Activated CD4-positive, alpha-beta T cell treated with anti-CD3 and anti-CD28 coated beads, Interleukin-2, amount 50 U/mL, for 24 hours (primary cell): ENCODE results near the gene MC1R.
A peak's percentile ranks its signal among the peaks of the same experiment; 100 is the strongest.

Experiments
- DNase-seq, 2 donors: peaks; one replicate each; pipeline ENCODE4 v3.0.0-alpha.2; 2020; ENCODE audit warnings: low read depth in 1 of 2, low spot score in 1 of 2

Gene MC1R

DNA sequence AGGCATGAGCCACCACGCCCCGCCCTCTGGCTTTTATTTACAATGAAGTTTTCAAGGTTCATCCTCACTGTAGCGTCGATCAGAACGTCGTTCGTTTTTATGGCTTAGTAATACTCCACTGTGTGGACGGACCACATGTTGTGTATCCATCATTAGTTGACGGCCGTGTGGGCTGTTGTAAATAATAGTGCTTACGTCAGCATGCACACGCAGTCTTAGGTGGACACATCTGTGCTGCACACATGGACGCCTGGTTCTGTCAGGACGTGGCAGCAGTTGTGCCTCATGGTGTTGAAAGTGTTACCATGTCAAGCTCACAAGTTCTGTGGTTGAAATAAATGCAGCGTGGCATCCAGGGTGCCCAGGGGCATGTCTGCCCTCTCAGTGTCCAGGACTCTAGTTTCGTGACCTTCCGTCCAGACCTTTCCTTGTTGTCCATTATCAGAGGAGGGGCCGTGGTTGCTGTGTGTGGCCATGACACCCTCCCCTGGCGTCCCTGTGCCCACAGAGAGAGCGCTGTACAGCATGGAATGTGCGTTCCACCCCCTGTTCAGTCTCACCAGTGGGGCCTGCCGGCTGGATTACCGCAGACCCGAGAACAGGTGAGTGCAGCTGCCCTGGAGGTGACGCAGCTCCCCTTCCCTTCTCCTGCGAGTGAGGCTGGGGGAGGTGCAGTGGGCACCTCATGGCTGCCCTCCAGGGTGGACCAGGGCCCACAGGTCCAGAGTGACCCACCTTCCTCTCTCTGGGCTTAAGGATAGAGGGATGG, 23.0 kb upstream of the MC1R start:
- DNase-seq, result no peak

DNA sequence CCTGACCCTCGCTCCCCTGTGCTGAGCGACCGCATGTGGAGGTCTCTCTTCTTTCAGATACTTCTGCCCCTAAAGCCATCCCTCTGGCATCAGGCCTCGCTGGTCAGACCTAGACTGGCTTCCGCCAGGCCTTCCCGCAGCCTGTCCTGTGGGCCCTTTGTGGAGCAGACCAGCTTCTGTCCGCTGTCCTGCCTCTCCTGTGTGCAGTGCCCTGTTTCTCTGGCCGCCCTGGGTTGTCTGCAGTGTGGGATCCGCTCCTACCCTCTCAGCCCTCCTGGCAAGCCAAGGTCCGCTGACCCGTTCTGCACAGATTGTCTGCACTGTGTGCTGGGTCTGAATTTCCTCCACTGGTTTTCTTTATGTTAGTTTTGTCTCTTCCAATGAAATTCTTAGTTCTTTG, 21.5 kb upstream of the MC1R start:
- no peak for DNase-seq

DNA sequence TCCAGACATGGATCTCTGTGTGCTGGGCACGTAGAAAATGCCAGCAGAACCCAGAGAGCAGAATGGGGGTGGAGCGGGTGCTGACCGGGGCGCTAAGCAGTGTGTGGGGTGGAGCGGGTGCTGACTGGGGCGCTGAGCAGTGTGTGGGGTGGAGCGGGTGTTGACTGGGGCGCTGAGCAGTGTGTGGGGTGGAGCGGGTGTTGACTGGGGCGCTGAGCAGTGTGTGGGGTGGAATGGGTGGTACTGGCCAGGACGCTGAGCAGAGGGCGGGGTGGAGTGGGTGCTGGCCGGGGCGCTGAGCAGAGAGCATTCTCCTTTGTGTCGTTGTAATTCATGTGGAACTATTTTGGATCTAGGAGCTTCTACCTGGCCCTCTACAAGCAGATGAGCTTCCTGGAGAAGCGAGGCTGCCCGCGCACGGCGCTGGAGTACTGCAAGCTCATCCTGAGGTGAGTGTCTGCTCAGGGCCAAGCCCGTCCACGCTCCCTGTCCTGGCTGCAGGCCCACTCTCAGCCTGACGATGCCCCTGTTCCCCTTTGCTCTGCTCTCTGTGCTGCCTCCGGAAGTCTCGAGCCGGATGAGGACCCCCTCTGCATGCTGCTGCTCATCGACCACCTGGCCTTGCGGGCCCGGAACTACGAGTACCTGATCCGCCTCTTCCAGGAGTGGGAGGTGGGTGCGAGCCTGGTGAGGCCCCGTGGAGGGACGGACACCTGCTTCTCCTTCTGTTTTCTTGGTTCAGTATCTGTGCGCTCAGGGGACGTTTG, 20.3 kb upstream of the MC1R start:
- no peak for DNase-seq

DNA sequence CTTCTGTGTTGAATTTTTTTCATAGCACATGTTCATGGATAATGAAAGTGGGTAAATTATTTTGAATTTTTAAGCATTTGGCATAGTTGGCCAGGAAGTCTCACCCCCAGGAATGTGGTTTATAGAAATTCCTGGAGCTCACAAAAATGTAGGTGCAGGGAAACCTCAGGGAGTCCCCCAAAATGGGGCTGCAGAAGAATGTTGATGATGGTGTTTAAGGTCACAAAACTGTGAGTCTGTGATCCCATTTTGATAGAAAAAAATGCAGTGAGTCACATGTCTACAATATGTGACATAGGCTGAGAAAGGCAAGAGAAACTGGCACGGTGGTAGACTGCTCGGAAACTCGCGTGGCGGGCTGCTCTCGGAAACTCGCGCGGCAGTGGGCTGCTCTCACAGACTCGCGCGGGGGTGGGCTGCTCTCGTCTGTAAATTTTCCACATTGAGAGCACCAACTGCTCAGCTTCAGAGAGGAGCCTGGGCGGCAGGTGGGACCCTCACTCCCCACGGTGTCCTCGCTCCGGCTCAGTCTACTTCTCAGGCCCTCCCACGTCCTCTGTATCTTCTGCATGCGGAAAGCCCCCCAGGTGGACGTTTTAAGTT, 18.7 kb upstream of the MC1R start:
- no peak for DNase-seq

DNA sequence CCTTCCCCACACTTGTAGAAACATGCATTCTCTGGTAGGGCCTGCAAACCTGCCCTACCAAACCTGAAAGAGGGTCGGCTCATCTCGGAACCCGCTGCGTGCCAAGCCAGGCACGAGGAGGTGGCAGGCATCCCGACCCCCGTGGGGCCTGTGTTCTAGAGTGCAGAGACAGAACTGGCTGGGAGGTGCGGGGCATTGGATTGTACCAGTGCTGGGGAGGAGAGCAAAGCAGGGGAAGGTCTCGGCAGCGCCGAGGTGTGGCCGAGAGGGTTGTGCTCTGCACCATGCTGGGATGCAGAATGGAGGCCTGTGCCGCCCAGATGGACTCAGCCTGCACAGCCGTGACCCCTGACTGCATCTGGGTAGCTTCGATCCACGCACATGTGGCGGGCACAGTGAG, 17.8 kb upstream of the MC1R start:
- DNase-seq, result no peak

DNA sequence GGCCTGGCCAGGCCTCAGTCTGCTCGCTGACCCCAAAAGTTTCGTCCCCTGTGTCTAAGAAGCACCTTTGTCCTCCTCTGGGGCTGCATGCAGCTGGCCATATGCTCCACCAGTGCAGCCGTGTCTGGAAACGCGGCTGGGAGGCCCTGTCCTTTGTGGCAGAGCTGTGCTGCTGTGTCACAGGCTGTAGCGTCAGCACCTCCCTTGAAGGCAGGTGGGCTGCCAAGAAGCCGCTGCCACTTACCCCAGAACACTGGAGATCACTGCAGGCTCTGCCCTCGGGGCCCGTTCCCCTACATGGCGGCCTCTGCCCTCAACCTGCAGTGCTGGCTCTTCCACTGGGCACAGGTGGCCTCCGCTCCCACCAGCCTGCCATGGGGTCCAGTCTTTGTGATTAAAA, 15.7 kb upstream of the MC1R start:
- DNase-seq, result no peak

DNA sequence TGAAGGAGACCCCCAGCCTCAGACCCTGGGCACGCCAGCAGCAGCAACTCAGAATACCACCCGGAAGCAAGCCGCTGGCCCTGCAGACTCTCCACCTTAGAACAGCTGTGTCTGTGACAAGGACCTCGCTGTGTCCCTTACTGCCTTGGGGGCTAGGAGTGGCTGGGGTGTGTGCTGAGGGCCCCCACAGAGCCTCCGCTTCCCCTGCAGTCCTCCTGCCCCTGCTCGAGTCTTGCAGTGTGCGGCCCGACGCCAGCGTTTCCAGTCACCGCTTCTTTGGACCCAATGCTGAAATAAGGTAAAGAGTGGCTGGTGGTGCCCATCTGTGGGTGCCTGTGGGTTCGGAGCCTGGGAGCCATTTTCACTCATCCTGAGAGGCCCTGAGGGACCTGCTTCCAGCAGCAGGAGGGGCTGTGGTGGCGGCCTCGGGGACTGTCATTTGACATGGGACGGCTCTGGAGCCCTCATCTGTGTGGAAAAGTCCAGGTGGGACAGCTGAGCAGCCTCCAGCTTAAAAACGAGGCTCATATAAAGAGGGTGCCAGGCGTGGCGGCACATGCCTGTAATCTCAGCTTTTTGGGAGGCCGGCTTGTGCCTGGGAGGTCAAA, 14.7 kb upstream of the MC1R start:
- no peak for DNase-seq

DNA sequence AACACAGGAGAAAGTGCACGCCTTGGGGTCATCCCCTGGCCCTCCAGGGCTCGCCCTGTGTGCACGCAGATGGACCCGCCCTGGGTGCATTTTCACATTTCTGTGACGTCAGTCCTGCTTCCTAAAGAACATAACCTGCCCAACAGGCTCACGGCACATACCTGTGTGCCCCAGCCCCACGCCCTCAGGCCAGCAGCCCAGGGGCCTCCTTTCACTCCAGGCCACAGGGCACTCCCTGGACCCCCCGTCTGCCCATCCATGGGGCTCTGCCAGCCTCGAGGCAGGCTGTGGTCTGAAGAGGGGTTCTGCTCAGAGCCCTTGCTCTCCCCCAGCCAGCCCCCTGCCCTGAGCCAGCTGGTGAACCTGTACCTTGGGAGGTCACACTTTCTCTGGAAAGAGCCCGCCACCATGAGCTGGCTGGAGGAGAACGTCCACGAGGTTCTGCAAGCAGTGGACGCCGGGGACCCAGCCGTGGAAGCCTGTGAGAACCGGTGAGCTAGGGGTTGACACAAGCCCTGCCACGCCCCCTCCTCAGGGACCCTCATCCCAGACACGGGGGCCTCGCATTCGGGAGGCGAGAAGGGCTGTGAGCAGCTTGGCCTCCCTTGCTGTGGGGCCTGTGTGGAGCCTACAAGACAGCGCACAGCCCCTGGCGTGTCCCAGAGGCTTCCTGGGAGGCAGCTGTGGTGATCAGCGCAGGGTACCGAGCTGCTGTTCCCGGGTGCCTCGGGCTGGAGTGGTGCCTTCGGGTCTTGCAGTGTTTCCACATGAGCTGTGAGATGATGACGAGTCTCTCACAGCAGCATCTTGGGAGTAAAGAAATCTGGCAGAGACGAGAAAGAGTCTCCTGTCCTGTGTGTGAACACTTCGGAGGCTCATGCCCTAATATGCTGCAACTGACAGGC, 13.8 kb upstream of the MC1R start:
- DNase-seq, result no peak

DNA sequence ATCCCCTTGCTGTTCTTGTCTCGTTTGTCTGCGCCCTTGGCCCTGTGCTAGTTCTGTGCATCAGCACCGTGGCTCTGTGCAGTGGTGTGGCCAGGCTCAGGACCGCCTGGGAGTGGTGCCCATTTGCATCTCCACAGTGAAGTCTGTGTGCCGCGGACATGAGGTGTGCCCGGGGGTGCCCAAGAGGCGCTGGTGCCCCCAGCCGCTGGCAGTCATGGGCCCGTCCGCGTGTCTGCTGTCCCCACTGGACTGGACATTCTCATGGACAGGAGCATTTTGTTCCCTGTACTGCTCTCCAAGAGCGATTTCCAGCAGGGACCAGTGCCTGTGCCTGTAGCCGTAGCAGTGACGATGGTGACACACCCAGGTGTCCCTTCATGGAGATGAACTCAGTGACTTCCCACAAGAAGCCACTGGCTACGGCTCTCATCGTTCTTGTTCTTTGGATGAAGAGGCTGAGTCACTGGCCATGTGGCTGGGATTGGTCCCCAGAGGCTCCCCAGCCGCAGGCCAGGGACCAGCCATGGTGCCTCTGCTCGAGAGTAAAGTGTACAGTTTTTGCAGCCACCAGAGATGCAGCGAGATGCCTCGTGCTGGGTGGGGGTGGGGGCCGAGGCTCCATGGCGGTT, 13.0 kb upstream of the MC1R start:
- no peak for DNase-seq

DNA sequence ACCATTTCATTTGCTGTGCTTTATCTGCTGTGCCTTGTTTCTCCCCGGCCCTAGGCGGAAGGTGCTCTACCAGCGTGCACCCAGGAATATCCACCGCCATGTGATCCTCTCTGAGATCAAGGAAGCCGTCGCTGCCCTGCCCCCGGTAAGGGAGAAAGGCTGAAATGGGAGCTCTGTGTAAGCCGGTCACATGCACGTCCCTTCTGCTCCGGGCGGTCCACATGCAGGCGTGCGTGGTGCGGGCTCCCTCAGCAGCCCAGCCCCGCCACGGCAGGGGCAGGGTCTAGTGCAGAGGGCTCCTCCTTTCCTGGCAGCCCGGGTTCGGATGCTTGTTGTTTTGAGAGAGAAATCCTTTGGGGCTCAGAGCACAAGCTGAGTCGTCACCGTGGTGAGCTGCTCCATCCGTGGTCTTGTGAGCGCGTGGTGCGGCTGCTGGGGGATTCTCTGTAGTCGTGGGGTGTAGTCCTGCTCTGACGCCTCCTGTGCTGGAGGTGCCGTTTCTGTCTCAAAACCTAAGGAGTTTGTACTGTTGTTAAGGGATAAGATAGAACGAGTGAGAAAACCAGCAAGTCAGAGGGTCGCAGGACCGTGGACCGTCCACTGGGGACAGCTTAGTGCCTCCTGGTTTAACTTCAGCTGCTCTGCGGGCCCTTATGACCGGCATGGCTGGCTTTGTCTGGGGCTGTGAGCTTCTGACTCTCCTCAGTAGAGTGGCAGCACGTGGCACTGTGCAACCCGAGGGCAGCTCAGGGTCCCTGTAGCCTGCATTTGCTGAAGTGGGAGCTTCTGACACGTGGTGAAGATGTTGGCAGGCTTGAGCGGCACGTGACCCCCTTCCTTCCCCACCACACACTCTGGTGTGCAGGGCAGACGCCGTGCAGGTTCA, 12.3 kb upstream of the MC1R start:
- DNase-seq, result no peak

DNA sequence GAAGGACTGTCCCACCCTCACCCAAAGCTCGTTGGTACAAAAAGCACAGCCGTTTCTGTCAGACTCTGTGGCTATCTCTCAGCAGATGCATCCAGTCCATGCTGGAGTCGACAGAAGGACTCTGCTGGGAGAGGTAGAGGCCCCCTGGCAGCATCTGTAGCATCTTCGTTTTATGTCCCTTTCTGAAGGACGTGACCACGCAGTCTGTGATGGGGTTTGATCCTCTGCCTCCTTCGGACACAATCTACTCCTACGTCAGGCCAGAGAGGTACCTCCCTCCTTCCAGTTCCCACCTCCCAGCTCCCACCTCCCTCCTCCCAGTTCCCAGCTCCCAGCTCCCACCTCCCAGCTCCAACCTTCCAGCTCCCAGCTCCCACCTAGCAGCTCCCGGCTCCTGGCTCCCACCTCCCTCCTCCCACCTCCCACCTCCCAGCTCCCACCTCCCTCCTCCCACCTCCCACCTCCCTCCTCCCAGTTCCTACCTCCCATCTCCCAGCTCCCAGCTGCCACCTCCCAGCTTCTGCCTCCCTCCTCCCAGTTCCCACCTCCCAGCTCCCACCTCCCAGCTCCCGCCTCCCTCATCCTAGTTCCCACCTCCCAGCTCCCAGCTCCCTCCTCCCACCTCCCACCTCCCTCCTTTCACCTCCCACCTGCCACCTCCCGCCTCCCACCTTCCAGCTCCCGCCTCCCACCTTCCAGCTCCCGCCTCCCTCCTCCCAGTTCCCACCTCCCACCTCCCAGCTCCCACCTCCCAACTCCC, 11.4 kb upstream of the MC1R start:
- no peak for DNase-seq

DNA sequence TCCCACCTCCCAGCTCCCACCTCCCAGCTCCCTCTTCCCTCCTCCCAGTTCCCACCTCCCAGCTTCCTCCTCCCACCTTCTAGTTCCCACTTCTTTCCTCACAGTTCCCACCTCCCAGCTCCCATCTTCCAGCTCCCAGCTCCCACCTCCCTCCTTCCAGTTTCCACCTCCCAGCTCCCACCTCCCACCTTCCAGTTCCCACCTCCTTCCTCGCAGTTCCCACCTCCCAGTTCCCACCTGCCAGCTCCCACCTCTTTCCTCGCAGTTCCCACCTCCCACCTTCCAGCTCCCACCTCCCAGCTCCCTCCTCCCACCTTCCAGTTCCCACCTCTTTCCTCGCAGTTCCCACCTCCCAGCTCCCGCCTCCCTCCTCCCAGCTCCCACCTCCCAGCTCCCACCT, 10.4 kb upstream of the MC1R start:
- no peak for DNase-seq

DNA sequence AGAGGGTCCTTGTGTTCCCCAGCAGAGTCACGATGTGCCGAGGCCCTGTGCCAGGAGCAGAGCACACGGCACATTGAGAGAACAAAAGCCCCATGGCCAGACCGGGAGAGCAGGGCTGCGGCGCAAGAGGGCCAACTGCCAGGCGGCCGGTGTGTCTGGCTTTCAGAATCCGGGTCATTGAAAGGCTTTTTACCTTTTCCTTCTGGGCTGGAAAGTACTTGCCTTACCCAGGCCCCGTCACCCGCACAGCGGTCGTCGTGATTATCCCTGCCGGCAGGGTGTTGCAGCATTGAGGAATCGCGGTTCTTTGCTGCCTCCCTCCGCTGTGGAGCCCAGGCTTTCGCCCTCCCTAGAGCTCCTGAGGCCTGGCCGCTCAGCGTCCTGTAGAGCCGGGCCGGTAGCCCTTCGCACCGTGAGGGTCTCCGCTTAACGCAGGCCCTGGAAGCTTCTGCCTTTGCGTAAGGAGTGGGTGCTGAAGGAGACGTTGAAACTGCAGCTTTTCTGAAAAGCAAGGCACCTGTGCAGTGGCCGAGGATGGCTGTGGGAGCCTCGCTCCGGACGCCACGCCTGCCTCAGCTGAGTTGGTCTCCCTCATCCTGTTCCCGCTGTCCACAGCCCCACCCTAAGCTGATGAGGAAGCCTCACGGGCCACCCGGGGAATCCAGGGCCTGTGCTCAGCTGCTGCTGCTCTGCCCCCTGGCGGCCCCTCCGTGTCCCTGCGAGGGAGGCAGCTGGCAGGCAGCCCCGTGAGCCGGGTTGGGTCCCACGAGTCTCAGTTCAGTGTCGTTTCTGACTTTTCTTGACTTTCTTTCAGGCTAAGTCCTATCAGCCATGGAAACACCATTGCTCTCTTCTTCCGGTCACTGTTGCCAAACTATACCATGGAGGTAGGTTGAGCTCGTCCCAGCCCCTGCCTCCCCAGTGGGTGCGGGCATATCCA, 8.6 kb upstream of the MC1R start:
- peak; percentile 38 to 56 for DNase-seq

DNA sequence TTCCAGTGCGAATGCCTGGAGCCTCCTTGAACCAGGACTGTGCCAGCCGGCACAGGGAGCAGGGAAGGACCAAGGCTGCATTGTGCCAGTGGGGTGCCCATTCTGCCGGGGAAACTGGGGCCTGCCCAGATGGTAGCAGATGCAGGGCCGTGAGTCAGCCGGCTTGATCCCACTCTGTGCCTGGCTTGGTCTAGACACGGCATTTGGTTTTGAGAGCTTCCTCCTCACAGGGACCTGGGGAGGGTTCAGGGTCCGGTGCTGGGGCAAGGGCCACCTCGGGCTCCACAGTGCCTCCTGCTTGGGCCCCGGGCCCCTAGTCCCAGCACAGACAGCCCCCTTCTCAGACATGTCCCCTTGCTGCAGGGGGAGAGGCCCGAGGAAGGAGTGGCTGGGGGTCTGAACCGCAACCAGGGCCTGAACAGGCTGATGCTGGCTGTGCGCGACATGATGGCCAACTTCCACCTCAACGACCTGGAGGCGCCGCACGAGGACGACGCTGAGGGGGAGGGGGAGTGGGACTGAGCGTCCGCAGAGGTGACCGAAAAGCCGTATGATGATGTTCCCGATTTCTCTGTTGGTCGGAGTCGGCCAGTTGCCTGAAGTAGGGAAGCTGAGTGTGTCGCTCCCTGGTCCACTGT, 7.8 kb upstream of the MC1R start:
- DNase-seq, result no peak

DNA sequence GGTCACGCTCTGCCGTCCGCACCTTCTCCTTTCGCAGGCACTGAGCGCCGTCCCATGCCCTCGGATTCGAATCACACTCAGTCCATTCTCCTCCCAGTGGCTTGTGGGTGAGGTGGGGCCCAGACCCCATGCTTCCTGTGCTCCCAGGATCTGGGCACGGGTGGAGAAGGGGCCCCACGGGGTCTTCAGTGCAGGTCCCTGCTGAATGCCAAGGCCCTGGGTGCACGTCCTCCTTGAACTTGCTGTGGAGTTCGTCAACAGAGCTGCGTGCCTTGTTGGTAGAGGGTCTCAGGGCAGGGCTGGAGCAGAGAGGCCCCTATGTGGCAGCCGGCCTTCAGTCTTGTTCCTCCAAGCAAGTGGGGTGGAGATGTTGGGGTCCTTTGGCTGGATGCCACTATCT, 7.3 kb upstream of the MC1R start:
- DNase-seq, result no peak

DNA sequence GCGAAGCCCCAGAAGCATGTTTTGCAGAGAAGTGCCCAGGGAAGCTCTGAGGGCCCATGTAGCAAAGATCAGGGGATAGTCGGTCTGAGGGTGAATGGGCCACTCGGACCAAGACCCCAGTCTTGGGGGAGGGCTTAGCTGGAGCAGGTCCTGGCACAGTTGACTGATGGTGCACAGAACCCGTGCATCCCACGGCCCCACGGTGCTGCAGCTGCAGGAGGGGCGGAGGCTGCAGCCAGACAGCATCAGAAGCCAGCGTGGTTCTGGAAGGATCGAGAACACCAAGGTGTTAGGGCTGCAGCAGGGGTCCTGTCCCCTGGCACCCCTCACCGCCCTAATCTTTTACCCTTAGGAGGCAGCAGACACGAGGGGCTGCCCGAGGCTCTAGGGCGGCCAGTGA, 6.5 kb upstream of the MC1R start:
- DNase-seq, result no peak

DNA sequence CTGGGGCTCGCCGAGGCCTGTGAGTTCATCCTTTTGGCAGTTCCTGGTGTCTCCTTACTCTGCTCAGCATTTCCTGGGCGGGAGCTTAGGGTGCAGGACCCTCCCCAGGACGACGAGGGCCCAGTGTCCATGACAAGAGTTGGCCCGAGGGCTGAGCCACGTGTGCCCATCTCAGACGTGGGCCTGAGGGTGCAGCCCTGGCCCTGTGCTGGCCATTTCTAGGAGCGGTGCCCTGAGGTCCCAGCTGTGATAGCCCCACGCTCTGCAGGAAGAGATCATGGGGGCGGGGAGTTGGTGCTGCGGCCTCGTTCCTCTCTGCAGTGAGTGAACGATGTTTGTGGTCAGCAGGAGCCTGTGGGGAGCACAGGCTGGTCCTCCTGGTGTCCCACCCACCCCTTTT, 6.0 kb upstream of the MC1R start:
- no peak for DNase-seq
